GM23338 (cell line): Measurements from ENCODE around the gene RPA3. TPM values are rescaled to one million over a fixed set of nuclear protein-coding genes. Genes with fewer than 3 reads are reported as not detected.

Experiments used
- ATAC-seq: fragments of 200-7000 bp; cut with Tn5 transposase; 3 replicates; pipeline ENCODE4 v1.9.1; 2020
- DNase-seq: peaks from one replicate; pipeline ENCODE4 v3.0.0-alpha.2; 2015; ENCODE audit warnings: low spot score
- H2AFZ ChIP-seq: fragments of 200-600 bp; sonication (generic); 2 replicates; pipeline ENCODE4 v1.8.0; 2016; ENCODE audit warnings: antibody characterized with exemption, mild to moderate bottlenecking, moderate library complexity
- H3F3A ChIP-seq: fragments of 200-600 bp; sonication (generic); replicated peaks from 2 replicates; pipeline ENCODE4 v1.8.0; 2017; ENCODE audit warnings: antibody characterized with exemption, mixed run types, low read depth
- H3K27ac ChIP-seq: fragments of 200-600 bp; sonication (generic); 2 replicates; pipeline ENCODE4 v1.6.1; 2016; ENCODE audit warnings: low read depth
- H3K27me3 ChIP-seq: fragments of 200-600 bp; sonication (generic); 2 replicates; pipeline ENCODE4 v1.8.0; 2016; ENCODE audit warnings: mild to moderate bottlenecking, mixed run types, moderate library complexity; ENCODE audit not compliant: insufficient read depth
- H3K36me3 ChIP-seq: fragments of 200-600 bp; sonication (generic); 2 replicates; pipeline ENCODE4 v1.8.0; 2016; ENCODE audit warnings: mild to moderate bottlenecking; ENCODE audit not compliant: insufficient read depth
- H3K4me1 ChIP-seq: fragments of 200-600 bp; sonication (generic); 2 replicates; pipeline ENCODE4 v1.8.0; 2016; ENCODE audit warnings: mild to moderate bottlenecking, moderate library complexity; ENCODE audit not compliant: insufficient read depth
- H3K4me2 ChIP-seq: fragments of 200-600 bp; sonication (generic); 2 replicates; pipeline ENCODE4 v1.7.1; 2017; ENCODE audit warnings: mixed run types
- H3K4me3 ChIP-seq: fragments of 200-600 bp; sonication (generic); 2 replicates; pipeline ENCODE4 v1.6.1; 2016; ENCODE audit warnings: mixed run types
- H3K79me2 ChIP-seq: fragments of 200-600 bp; sonication (generic); replicated peaks from 2 replicates; pipeline ENCODE4 v1.8.0; 2017; ENCODE audit warnings: mild to moderate bottlenecking; ENCODE audit not compliant: insufficient read depth
- H3K9me2 ChIP-seq: fragments of 200-600 bp; sonication (generic); 2 replicates; pipeline ENCODE4 v1.8.0; 2017; ENCODE audit not compliant: insufficient read depth
- H4K20me1 ChIP-seq: fragments of 200-600 bp; sonication (generic); replicated peaks from 2 replicates; pipeline ENCODE4 v1.8.0; 2017; ENCODE audit warnings: mild to moderate bottlenecking; ENCODE audit not compliant: insufficient read depth
- H3K27ac Mint-ChIP-seq: 2 replicates; pipeline ENCODE4 v1.8.0; 2020; ENCODE audit warnings: inconsistent platforms, mild to moderate bottlenecking, moderate library complexity, mixed read lengths
- H3K27me3 Mint-ChIP-seq: 3 replicates; pipeline ENCODE4 v1.8.0; 2022; ENCODE audit warnings: low read depth, mild to moderate bottlenecking, moderate library complexity, mixed read lengths, inconsistent platforms; ENCODE audit not compliant: insufficient read depth, poor library complexity
- H3K36me3 Mint-ChIP-seq: 3 replicates; pipeline ENCODE4 v1.8.0; 2021; ENCODE audit warnings: low read depth, mild to moderate bottlenecking, inconsistent platforms, moderate library complexity, mixed read lengths
- H3K4me1 Mint-ChIP-seq: 3 replicates; pipeline ENCODE4 v1.8.0; 2020; ENCODE audit warnings: mild to moderate bottlenecking, inconsistent platforms, mixed read lengths
- H3K4me3 Mint-ChIP-seq: 3 replicates; pipeline ENCODE4 v1.8.0; 2021; ENCODE audit warnings: moderate library complexity, mild to moderate bottlenecking, inconsistent platforms, mixed read lengths
- H3K9me3 Mint-ChIP-seq: 3 replicates; pipeline ENCODE4 v1.8.0; 2020; ENCODE audit warnings: moderate library complexity, mild to moderate bottlenecking, inconsistent platforms, mixed read lengths
- CREB1 ChIP-seq: fragments of 250-450 bp; sonication (Bioruptor Pico); IDR thresholded peaks from 2 replicates; pipeline ENCODE4 v1.5.0; 2020; ENCODE audit warnings: low read depth, mild to moderate bottlenecking, moderate library complexity
- EZH2 ChIP-seq: fragments of 200-600 bp; sonication (generic); IDR thresholded peaks from one replicate; pipeline ENCODE4 v1.8.0; 2017; ENCODE audit warnings: antibody characterized with exemption, mild to moderate bottlenecking, low read depth; ENCODE audit not compliant: unreplicated experiment
- EZH2phosphoT487 ChIP-seq: fragments of 200-600 bp; sonication (generic); IDR thresholded peaks from one replicate; pipeline ENCODE4 v1.8.1; 2018; ENCODE audit warnings: antibody characterized with exemption; ENCODE audit not compliant: unreplicated experiment
- NANOG ChIP-seq: IDR thresholded peaks from 2 replicates; pipeline ENCODE4 v1.6.1; 2016; ENCODE audit warnings: antibody characterized with exemption, borderline replicate concordance
- POLR2AphosphoS5 ChIP-seq: IDR thresholded peaks from 2 replicates; pipeline ENCODE4 v1.6.1; 2016; ENCODE audit warnings: antibody characterized with exemption, low read depth
- STAT1 ChIP-seq: IDR thresholded peaks from one replicate; pipeline ENCODE4 v1.6.1; 2016; ENCODE audit warnings: antibody characterized with exemption; ENCODE audit not compliant: unreplicated experiment
- ZNF114 ChIP-seq: fragments of 250-450 bp; sonication (Bioruptor Pico); IDR thresholded peaks from 2 replicates; pipeline ENCODE4 v1.5.0; 2020; ENCODE audit warnings: mild to moderate bottlenecking, moderate library complexity
- ZNF331 ChIP-seq: fragments of 250-450 bp; sonication (Bioruptor Pico); IDR thresholded peaks from 2 replicates; pipeline ENCODE4 v1.5.0; 2020; ENCODE audit warnings: low read depth, mild to moderate bottlenecking, moderate library complexity
- polyA plus RNA-seq: library from polyadenylated mRNA; unstranded; fragments of >200 nt; fragmentation: Nextera tagmentation; extraction: Ambion mirVana; gene quantifications from 2 replicates; pipeline ENCODE4 v1.2.1, GENCODE V29; 2016
- total RNA-seq: library from RNA; depleted of rRNA; stranded (reverse); fragments of >200 nt; shearing (Covaris generic); gene quantifications from 2 replicates; pipeline ENCODE4 v1.2.3, GENCODE V29; 2014
- TF ChIP-seq, protein P1 (sequence below): IDR thresholded peaks from one replicate; pipeline ENCODE4 v1.6.1; 2018; ENCODE audit warnings: antibody characterized with exemption; ENCODE audit not compliant: unreplicated experiment
- TF ChIP-seq, protein P2 (sequence below), 2 experiments: fragments of 200-600 bp in 1 of 2; sonication (generic) in 1 of 2; conservative IDR thresholded peaks; 2 replicates each; pipeline versions ENCODE4 v1.5.1 to v1.6.1; 2016 to 2017; ENCODE audit warnings: antibody characterized with exemption in 2 of 2, low read depth in 2 of 2, mild to moderate bottlenecking in 2 of 2, moderate library complexity in 1 of 2
- TF ChIP-seq, protein P3 (sequence below): IDR thresholded peaks from 2 replicates; pipeline ENCODE4 v1.6.1; 2016; ENCODE audit warnings: antibody characterized with exemption
- TF ChIP-seq, protein P4 (sequence below): fragments of 250-450 bp; sonication (Bioruptor Pico); IDR thresholded peaks from 2 replicates; pipeline ENCODE4 v1.5.0; 2020; ENCODE audit warnings: mild to moderate bottlenecking, moderate library complexity

RPA3 gene
- total and polyA plus RNA-seq, 2 experiments from 2014 or later: 74.9 to 287 TPM

- TF ChIP-seq, protein P1, sequence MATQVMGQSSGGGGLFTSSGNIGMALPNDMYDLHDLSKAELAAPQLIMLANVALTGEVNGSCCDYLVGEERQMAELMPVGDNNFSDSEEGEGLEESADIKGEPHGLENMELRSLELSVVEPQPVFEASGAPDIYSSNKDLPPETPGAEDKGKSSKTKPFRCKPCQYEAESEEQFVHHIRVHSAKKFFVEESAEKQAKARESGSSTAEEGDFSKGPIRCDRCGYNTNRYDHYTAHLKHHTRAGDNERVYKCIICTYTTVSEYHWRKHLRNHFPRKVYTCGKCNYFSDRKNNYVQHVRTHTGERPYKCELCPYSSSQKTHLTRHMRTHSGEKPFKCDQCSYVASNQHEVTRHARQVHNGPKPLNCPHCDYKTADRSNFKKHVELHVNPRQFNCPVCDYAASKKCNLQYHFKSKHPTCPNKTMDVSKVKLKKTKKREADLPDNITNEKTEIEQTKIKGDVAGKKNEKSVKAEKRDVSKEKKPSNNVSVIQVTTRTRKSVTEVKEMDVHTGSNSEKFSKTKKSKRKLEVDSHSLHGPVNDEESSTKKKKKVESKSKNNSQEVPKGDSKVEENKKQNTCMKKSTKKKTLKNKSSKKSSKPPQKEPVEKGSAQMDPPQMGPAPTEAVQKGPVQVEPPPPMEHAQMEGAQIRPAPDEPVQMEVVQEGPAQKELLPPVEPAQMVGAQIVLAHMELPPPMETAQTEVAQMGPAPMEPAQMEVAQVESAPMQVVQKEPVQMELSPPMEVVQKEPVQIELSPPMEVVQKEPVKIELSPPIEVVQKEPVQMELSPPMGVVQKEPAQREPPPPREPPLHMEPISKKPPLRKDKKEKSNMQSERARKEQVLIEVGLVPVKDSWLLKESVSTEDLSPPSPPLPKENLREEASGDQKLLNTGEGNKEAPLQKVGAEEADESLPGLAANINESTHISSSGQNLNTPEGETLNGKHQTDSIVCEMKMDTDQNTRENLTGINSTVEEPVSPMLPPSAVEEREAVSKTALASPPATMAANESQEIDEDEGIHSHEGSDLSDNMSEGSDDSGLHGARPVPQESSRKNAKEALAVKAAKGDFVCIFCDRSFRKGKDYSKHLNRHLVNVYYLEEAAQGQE: no peak
- TF ChIP-seq EZH2 (no peak), EZH2phosphoT487 (no peak), POLR2AphosphoS5 (no peak), CREB1 (no peak), ZNF114 (CRISPR knock-in tag) (no peak), STAT1 (no peak), ZNF331 (no peak)
- TF ChIP-seq, protein P2, sequence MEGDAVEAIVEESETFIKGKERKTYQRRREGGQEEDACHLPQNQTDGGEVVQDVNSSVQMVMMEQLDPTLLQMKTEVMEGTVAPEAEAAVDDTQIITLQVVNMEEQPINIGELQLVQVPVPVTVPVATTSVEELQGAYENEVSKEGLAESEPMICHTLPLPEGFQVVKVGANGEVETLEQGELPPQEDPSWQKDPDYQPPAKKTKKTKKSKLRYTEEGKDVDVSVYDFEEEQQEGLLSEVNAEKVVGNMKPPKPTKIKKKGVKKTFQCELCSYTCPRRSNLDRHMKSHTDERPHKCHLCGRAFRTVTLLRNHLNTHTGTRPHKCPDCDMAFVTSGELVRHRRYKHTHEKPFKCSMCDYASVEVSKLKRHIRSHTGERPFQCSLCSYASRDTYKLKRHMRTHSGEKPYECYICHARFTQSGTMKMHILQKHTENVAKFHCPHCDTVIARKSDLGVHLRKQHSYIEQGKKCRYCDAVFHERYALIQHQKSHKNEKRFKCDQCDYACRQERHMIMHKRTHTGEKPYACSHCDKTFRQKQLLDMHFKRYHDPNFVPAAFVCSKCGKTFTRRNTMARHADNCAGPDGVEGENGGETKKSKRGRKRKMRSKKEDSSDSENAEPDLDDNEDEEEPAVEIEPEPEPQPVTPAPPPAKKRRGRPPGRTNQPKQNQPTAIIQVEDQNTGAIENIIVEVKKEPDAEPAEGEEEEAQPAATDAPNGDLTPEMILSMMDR (conservative IDR thresholded peaks at IDR 0.05; ENCODE audit: low read depth in 2 of 2): no peak
- TF ChIP-seq, protein P3, sequence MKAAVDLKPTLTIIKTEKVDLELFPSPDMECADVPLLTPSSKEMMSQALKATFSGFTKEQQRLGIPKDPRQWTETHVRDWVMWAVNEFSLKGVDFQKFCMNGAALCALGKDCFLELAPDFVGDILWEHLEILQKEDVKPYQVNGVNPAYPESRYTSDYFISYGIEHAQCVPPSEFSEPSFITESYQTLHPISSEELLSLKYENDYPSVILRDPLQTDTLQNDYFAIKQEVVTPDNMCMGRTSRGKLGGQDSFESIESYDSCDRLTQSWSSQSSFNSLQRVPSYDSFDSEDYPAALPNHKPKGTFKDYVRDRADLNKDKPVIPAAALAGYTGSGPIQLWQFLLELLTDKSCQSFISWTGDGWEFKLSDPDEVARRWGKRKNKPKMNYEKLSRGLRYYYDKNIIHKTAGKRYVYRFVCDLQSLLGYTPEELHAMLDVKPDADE: no peak
Measured at GRCh38 chr7:7761340-7761973, 43.0 kb upstream of the RPA3 start (continued).

- DNase-seq: no peak
- no peaks in the 10 kb centered on the region for H3K9me2 ChIP-seq
- Mint-ChIP-seq H3K9me3 (no peaks in the 10 kb centered on the region), H3K4me3 (no peak overlapping the region), H3K27ac (no peak overlapping the region), H3K4me1 (peaks cover 6% of the 10 kb centered on the region; the same call in 2 of the 3 replicates), H3K27me3 (no peaks in the 10 kb centered on the region), H3K36me3 (no peaks in the 10 kb centered on the region)
- no peak overlapping the region for H3K27ac ChIP-seq
- no peak for ATAC-seq
- no peak overlapping the region for H2AFZ ChIP-seq
- no peak overlapping the region for H3K4me2 ChIP-seq
- no peaks in the 10 kb centered on the region for H3K36me3 ChIP-seq
- no peaks in the 10 kb centered on the region for H3F3A ChIP-seq
- no peaks in the 10 kb centered on the region for H4K20me1 ChIP-seq
- H3K4me3 ChIP-seq: no peak overlapping the region
- H3K4me1 ChIP-seq: peaks cover 7% of the 10 kb centered on the region; the same call in 1 of the 2 replicates
- no peaks in the 10 kb centered on the region for H3K27me3 ChIP-seq
- no peaks in the 10 kb centered on the region for H3K79me2 ChIP-seq
- TF ChIP-seq EZH2phosphoT487 (no peak), NANOG (no peak), ZNF331 (no peak)
- TF ChIP-seq, protein P4, sequence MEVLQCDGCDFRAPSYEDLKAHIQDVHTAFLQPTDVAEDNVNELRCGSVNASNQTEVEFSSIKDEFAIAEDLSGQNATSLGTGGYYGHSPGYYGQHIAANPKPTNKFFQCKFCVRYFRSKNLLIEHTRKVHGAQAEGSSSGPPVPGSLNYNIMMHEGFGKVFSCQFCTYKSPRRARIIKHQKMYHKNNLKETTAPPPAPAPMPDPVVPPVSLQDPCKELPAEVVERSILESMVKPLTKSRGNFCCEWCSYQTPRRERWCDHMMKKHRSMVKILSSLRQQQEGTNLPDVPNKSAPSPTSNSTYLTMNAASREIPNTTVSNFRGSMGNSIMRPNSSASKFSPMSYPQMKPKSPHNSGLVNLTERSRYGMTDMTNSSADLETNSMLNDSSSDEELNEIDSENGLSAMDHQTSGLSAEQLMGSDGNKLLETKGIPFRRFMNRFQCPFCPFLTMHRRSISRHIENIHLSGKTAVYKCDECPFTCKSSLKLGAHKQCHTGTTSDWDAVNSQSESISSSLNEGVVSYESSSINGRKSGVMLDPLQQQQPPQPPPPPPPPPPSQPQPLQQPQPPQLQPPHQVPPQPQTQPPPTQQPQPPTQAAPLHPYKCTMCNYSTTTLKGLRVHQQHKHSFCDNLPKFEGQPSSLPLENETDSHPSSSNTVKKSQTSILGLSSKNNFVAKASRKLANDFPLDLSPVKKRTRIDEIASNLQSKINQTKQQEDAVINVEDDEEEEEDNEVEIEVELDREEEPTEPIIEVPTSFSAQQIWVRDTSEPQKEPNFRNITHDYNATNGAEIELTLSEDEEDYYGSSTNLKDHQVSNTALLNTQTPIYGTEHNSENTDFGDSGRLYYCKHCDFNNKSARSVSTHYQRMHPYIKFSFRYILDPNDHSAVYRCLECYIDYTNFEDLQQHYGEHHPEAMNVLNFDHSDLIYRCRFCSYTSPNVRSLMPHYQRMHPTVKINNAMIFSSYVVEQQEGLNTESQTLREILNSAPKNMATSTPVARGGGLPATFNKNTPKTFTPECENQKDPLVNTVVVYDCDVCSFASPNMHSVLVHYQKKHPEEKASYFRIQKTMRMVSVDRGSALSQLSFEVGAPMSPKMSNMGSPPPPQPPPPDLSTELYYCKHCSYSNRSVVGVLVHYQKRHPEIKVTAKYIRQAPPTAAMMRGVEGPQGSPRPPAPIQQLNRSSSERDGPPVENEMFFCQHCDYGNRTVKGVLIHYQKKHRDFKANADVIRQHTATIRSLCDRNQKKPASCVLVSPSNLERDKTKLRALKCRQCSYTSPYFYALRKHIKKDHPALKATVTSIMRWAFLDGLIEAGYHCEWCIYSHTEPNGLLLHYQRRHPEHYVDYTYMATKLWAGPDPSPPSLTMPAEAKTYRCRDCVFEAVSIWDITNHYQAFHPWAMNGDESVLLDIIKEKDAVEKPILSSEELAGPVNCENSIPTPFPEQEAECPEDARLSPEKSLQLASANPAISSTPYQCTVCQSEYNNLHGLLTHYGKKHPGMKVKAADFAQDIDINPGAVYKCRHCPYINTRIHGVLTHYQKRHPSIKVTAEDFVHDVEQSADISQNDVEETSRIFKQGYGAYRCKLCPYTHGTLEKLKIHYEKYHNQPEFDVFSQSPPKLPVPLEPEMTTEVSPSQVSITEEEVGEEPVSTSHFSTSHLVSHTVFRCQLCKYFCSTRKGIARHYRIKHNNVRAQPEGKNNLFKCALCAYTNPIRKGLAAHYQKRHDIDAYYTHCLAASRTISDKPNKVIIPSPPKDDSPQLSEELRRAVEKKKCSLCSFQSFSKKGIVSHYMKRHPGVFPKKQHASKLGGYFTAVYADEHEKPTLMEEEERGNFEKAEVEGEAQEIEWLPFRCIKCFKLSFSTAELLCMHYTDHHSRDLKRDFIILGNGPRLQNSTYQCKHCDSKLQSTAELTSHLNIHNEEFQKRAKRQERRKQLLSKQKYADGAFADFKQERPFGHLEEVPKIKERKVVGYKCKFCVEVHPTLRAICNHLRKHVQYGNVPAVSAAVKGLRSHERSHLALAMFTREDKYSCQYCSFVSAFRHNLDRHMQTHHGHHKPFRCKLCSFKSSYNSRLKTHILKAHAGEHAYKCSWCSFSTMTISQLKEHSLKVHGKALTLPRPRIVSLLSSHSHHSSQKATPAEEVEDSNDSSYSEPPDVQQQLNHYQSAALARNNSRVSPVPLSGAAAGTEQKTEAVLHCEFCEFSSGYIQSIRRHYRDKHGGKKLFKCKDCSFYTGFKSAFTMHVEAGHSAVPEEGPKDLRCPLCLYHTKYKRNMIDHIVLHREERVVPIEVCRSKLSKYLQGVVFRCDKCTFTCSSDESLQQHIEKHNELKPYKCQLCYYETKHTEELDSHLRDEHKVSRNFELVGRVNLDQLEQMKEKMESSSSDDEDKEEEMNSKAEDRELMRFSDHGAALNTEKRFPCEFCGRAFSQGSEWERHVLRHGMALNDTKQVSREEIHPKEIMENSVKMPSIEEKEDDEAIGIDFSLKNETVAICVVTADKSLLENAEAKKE (CRISPR knock-in tag): no peak
Measured at GRCh38 chr7:7757576-7757975, 39.2 kb upstream of the RPA3 start.
